Measurements from ENCODE around the gene SND1.

GRCh38 chr7:128045158-128045557, 393.2 kb downstream of the SND1 start:
- TF ChIP-seq CTCF (IDR thresholded peaks at IDR 0.05) (no peak), POLR2A (IDR thresholded peaks at IDR 0.05) (no peak)
